ENCODE measurements around the gene ELOVL1. TPM values are rescaled to one million over a fixed set of nuclear protein-coding genes. Genes with fewer than 3 reads are reported as not detected.
"Not testable (repeated sequence)": the region's sequence is repeated elsewhere in the genome, so short reads cannot be mapped to it uniquely, and the experiment has no call there.

ELOVL1 gene
- total RNA-seq, 1 experiment from 2014 or later, result 48.5 TPM

GRCh38 chr1:43402089-43402865, 34.5 kb upstream of the ELOVL1 start:
- Histone ChIP-seq H3K9ac (ENCODE audit: low read length) (no peak overlapping the region), H3K9me3 (ENCODE audit: low read length) (no peaks in the 10 kb centered on the region), H3K36me3 (ENCODE audit: insufficient read depth, low read length) (peaks cover 13% of the 10 kb centered on the region; the same call in 1 of the 2 replicates), H3K27ac (ENCODE audit: low read length) (no peak overlapping the region), H3K9me2 (replicated peaks; ENCODE audit: insufficient read depth, low read length) (no peaks in the 10 kb centered on the region), H3K4me3 (ENCODE audit: low read length) (no peak overlapping the region), H3K27me3 (ENCODE audit: low read length) (no peaks in the 10 kb centered on the region), H3K4me1 (ENCODE audit: low read length) (no peaks in the 10 kb centered on the region), H3K79me2 (ENCODE audit: low read length) (peaks cover 22% of the 10 kb centered on the region), H3K4me2 (ENCODE audit: low read depth, low read length, poor library complexity, severe bottlenecking) (no peak overlapping the region), H4K20me1 (ENCODE audit: insufficient read depth, low read depth, low read length) (peaks cover 4% of the 10 kb centered on the region; the same call in 1 of the 2 replicates), H2AFZ (ENCODE audit: low read length) (no peak overlapping the region)
- DNase-seq, result no peak

- not testable (repeated sequence) for H3K27ac ChIP-seq (ENCODE audit: low read length); H3K36me3 ChIP-seq (ENCODE audit: insufficient read depth, low read length); H3K4me2 ChIP-seq (ENCODE audit: low read depth, low read length, poor library complexity, severe bottlenecking)
Measured at GRCh38 chr1:43400441-43400840, 32.6 kb upstream of the ELOVL1 start.

GRCh38 chr1:43398227-43398626, 30.4 kb upstream of the ELOVL1 start:
- H3K4me2 ChIP-seq (ENCODE audit: low read depth, low read length, poor library complexity, severe bottlenecking), result no peak overlapping the region
- peaks cover 4% of the 10 kb centered on the region; the same call in 1 of the 2 replicates for H4K20me1 ChIP-seq (ENCODE audit: insufficient read depth, low read depth, low read length)
- H3K4me3 ChIP-seq (ENCODE audit: low read length), result no peak overlapping the region
- no peaks in the 10 kb centered on the region for H3K9me3 ChIP-seq (ENCODE audit: low read length)
- no peak overlapping the region for H3K9ac ChIP-seq (ENCODE audit: low read length)
- H3K27ac ChIP-seq (ENCODE audit: low read length), result no peak overlapping the region
- H3K9me2 ChIP-seq (replicated peaks; ENCODE audit: insufficient read depth, low read length), result no peaks in the 10 kb centered on the region
- DNase-seq, result no peak
- H3K4me1 ChIP-seq (ENCODE audit: low read length), result no peaks in the 10 kb centered on the region
- H3K36me3 ChIP-seq (ENCODE audit: insufficient read depth, low read length), result peaks cover 4% of the 10 kb centered on the region; the same call in 1 of the 2 replicates
- no peak overlapping the region for H2AFZ ChIP-seq (ENCODE audit: low read length)
- peaks cover 54% of the 10 kb centered on the region for H3K79me2 ChIP-seq (ENCODE audit: low read length)
- no peaks in the 10 kb centered on the region for H3K27me3 ChIP-seq (ENCODE audit: low read length)

More at GRCh38 chr1:43400441-43400840, 32.6 kb upstream of the ELOVL1 start:
- not testable (repeated sequence) for H4K20me1 ChIP-seq (ENCODE audit: insufficient read depth, low read depth, low read length); H3K9ac ChIP-seq (ENCODE audit: low read length); H3K27me3 ChIP-seq (ENCODE audit: low read length); H3K9me2 ChIP-seq (replicated peaks; ENCODE audit: insufficient read depth, low read length); H3K4me3 ChIP-seq (ENCODE audit: low read length); H2AFZ ChIP-seq (ENCODE audit: low read length); H3K9me3 ChIP-seq (ENCODE audit: low read length); H3K4me1 ChIP-seq (ENCODE audit: low read length); DNase-seq
- H3K79me2 ChIP-seq (ENCODE audit: low read length), result peaks cover 39% of the 10 kb centered on the region

- Histone ChIP-seq H3K4me3 (ENCODE audit: low read length) (no peak overlapping the region), H3K79me2 (ENCODE audit: low read length) (peaks cover 62% of the 10 kb centered on the region)
Measured at GRCh38 chr1:43396059-43396458, 28.2 kb upstream of the ELOVL1 start.

GRCh38 chr1:43395523-43395922, 27.7 kb upstream of the ELOVL1 start:
- Histone ChIP-seq H3K4me1 (ENCODE audit: low read length) (peaks cover 11% of the 10 kb centered on the region), H3K4me2 (ENCODE audit: low read depth, low read length, poor library complexity, severe bottlenecking) (no peak overlapping the region), H4K20me1 (ENCODE audit: insufficient read depth, low read depth, low read length) (no peaks in the 10 kb centered on the region), H3K4me3 (ENCODE audit: low read length) (no peak overlapping the region), H3K27me3 (ENCODE audit: low read length) (no peaks in the 10 kb centered on the region), H3K9me3 (ENCODE audit: low read length) (no peaks in the 10 kb centered on the region), H3K79me2 (ENCODE audit: low read length) (peaks cover 66% of the 10 kb centered on the region), H3K27ac (ENCODE audit: low read length) (no peak overlapping the region), H2AFZ (ENCODE audit: low read length) (no peak overlapping the region), H3K9me2 (replicated peaks; ENCODE audit: insufficient read depth, low read length) (no peaks in the 10 kb centered on the region), H3K9ac (ENCODE audit: low read length) (no peak overlapping the region), H3K36me3 (ENCODE audit: insufficient read depth, low read length) (peaks cover 4% of the 10 kb centered on the region; the same call in 1 of the 2 replicates)
- no peak for DNase-seq

More at GRCh38 chr1:43396059-43396458, 28.2 kb upstream of the ELOVL1 start:
- Histone ChIP-seq H3K27ac (ENCODE audit: low read length) (no peak overlapping the region), H4K20me1 (ENCODE audit: insufficient read depth, low read depth, low read length) (no peaks in the 10 kb centered on the region), H3K4me2 (ENCODE audit: low read depth, low read length, poor library complexity, severe bottlenecking) (no peak overlapping the region), H3K9ac (ENCODE audit: low read length) (no peak overlapping the region), H3K27me3 (ENCODE audit: low read length) (no peaks in the 10 kb centered on the region), H2AFZ (ENCODE audit: low read length) (no peak overlapping the region), H3K9me2 (replicated peaks; ENCODE audit: insufficient read depth, low read length) (no peaks in the 10 kb centered on the region), H3K9me3 (ENCODE audit: low read length) (no peaks in the 10 kb centered on the region), H3K4me1 (ENCODE audit: low read length) (peaks cover 6% of the 10 kb centered on the region), H3K36me3 (ENCODE audit: insufficient read depth, low read length) (peaks cover 4% of the 10 kb centered on the region; the same call in 1 of the 2 replicates)
- no peak for DNase-seq

- Histone ChIP-seq H3K4me1 (ENCODE audit: low read length) (peaks cover 26% of the 10 kb centered on the region), H3K36me3 (ENCODE audit: insufficient read depth, low read length) (peaks cover 5% of the 10 kb centered on the region; the same call in 1 of the 2 replicates)
Measured at GRCh38 chr1:43392702-43393101, 24.9 kb upstream of the ELOVL1 start.

GRCh38 chr1:43389326-43390313, 21.8 kb upstream of the ELOVL1 start, which contains the start of the genes MED8 and SZT2:
Gene MED8 (minus strand): TSS chr1:43389800. CDS start chr1:43389764, 36 bp downstream.
Gene SZT2 (plus strand): TSS chr1:43389899. CDS start chr1:43389969, 70 bp downstream.
- peaks cover 27% of the 10 kb centered on the region for H3K4me1 ChIP-seq (ENCODE audit: low read length)
- peaks cover 64% of the 10 kb centered on the region for H3K79me2 ChIP-seq (ENCODE audit: low read length)
- peak within 1 kb of the TSS; percentile 83 for H3K4me2 ChIP-seq (ENCODE audit: low read depth, low read length, poor library complexity, severe bottlenecking)
- H4K20me1 ChIP-seq (ENCODE audit: insufficient read depth, low read depth, low read length), result 0 out of 2 replicates have a peak, but pooled peaks cover 13% of the 10 kb centered on the region
- peak within 1 kb of the TSS; percentile 7; the same call in 1 of the 2 replicates for H3K27ac ChIP-seq (ENCODE audit: low read length)
- peak; percentile 98 for DNase-seq
- peaks cover 27% of the 10 kb centered on the region; the same call in 1 of the 2 replicates for H3K36me3 ChIP-seq (ENCODE audit: insufficient read depth, low read length)
- no peaks in the 10 kb centered on the region for H3K9me2 ChIP-seq (replicated peaks; ENCODE audit: insufficient read depth, low read length)
- peak within 1 kb of the TSS; percentile 90 for H2AFZ ChIP-seq (ENCODE audit: low read length)
- H3K27me3 ChIP-seq (ENCODE audit: low read length), result no peaks in the 10 kb centered on the region
- no peaks in the 10 kb centered on the region for H3K9me3 ChIP-seq (ENCODE audit: low read length)
- H3K4me3 ChIP-seq (ENCODE audit: low read length), result peak within 1 kb of the TSS; percentile 98
- H3K9ac ChIP-seq (ENCODE audit: low read length), result peak within 1 kb of the TSS; percentile 93

More at GRCh38 chr1:43392702-43393101, 24.9 kb upstream of the ELOVL1 start:
- Histone ChIP-seq H4K20me1 (ENCODE audit: insufficient read depth, low read depth, low read length) (0 out of 2 replicates have a peak, but pooled peaks cover 12% of the 10 kb centered on the region), H2AFZ (ENCODE audit: low read length) (no peak overlapping the region), H3K9me2 (replicated peaks; ENCODE audit: insufficient read depth, low read length) (no peaks in the 10 kb centered on the region), H3K79me2 (ENCODE audit: low read length) (peaks cover 83% of the 10 kb centered on the region), H3K9me3 (ENCODE audit: low read length) (no peaks in the 10 kb centered on the region), H3K9ac (ENCODE audit: low read length) (no peak overlapping the region), H3K4me2 (ENCODE audit: low read depth, low read length, poor library complexity, severe bottlenecking) (no peak overlapping the region), H3K4me3 (ENCODE audit: low read length) (no peak overlapping the region), H3K27me3 (ENCODE audit: low read length) (no peaks in the 10 kb centered on the region), H3K27ac (ENCODE audit: low read length) (no peak overlapping the region)
- DNase-seq, result no peak
